ENCODE results near the gene PDE4B.

- TF ChIP-seq CTCF (conservative IDR thresholded peaks at IDR 0.05 in 1 of 2, IDR thresholded peaks at IDR 0.05 in 1 of 2; ENCODE audit: extremely low read depth in 1 of 2, insufficient read depth in 1 of 2, low read depth in 1 of 2, low read length in 2 of 2) (no peak), EZH2 (IDR thresholded peaks at IDR 0.05; ENCODE audit: borderline replicate concordance, low read length) (no peak)
Measured at GRCh38 chr1:66374148-66374547, 581.5 kb downstream of the PDE4B start.
